GM12891 (cell line): Measurements from ENCODE around the gene COL18A1.

Experiments used
- POLR2A ChIP-seq: IDR thresholded peaks from 2 replicates; pipeline ENCODE4 v1.6.1; 2011; ENCODE audit warnings: low read depth, low read length, control low read depth
- POLR2AphosphoS5 ChIP-seq: IDR thresholded peaks from 2 replicates; pipeline ENCODE4 v1.6.1; 2011; ENCODE audit warnings: low read depth, low read length, control low read depth
- TAF1 ChIP-seq: IDR thresholded peaks from 2 replicates; pipeline ENCODE4 v1.6.1; 2011; ENCODE audit warnings: low read depth, low read length, control low read depth

DNA sequence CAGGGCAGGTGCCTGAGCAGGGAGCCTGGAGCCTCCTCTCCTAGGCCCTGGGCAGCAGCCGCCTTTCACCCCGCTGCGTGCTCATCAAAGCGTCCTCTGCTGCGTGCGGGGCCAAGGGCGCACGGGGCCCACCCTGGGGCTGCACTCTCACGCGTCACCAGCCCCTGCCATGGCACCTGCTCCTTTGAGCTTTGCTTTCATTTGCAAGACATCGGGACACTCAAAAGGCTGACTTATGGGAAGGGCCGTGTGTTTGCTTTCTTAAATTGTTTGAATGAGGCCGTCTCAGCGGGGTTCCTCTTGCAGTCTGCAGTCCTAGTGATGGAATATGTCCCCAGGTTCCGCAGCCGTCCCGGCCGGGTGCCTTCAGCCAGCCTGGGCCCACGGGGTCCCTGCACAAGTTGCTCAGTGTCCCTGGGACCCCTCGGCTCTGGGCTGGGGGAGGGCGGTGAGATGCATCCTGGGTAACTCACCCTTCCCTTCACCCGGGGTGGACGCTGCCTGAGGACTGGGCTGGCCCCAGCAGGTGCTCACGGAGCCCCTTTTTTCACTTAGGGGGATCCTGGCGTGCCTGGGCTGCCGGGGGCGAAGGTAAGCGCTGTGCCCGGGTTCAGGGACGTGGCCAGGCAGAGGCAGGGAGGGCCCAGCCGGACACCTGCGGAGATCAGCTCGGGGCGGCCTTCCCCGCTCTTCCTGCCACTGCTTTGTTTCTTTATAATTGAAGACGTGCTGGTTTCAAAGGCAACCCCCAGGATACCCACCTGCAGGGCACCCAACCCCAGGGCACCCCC, 84.2 kb downstream of the COL18A1 start:
- TF ChIP-seq POLR2A (no peak), POLR2AphosphoS5 (no peak), TAF1 (no peak)
